Measurements from ENCODE around the gene MAN1A2.
"Not testable (repeated sequence)": the region's sequence is repeated elsewhere in the genome, so short reads cannot be mapped to it uniquely, and the experiment has no call there.

Gene MAN1A2

GRCh38 chr1:117452216-117452615, 85.0 kb downstream of the MAN1A2 start:
- no peaks in the 10 kb centered on the region for H3K4me1 ChIP-seq (ENCODE audit: control insufficient read depth, insufficient read depth, low read length)
- no peak overlapping the region for H3K27ac ChIP-seq (ENCODE audit: low read depth, low read length)
- H3K4me3 ChIP-seq (ENCODE audit: low read depth, low read length): no peak overlapping the region
- no peaks in the 10 kb centered on the region for H3K36me3 ChIP-seq (ENCODE audit: control insufficient read depth, insufficient read depth, low read length)
- no peaks in the 10 kb centered on the region for H3K27me3 ChIP-seq (ENCODE audit: control insufficient read depth, insufficient read depth, low read length)
- peaks cover 7% of the 10 kb centered on the region; the same call in 1 of the 2 replicates for H3K9me3 ChIP-seq (ENCODE audit: control insufficient read depth, insufficient read depth, low read depth, low read length)
- H3K9ac ChIP-seq (ENCODE audit: low read length): no peak overlapping the region

GRCh38 chr1:117453958-117454357, 86.7 kb downstream of the MAN1A2 start:
- Histone ChIP-seq H3K4me3 (ENCODE audit: low read depth, low read length) (no peak overlapping the region), H3K27me3 (ENCODE audit: control insufficient read depth, insufficient read depth, low read length) (no peaks in the 10 kb centered on the region), H3K4me1 (ENCODE audit: control insufficient read depth, insufficient read depth, low read length) (no peaks in the 10 kb centered on the region), H3K27ac (ENCODE audit: low read depth, low read length) (no peak overlapping the region), H3K9me3 (ENCODE audit: control insufficient read depth, insufficient read depth, low read depth, low read length) (peaks cover 7% of the 10 kb centered on the region; the same call in 1 of the 2 replicates), H3K36me3 (ENCODE audit: control insufficient read depth, insufficient read depth, low read length) (no peaks in the 10 kb centered on the region), H3K9ac (ENCODE audit: low read length) (no peak overlapping the region)

GRCh38 chr1:117458410-117458809, 91.2 kb downstream of the MAN1A2 start:
- H3K4me1 ChIP-seq (ENCODE audit: control insufficient read depth, insufficient read depth, low read length); H3K27ac ChIP-seq (ENCODE audit: low read depth, low read length); H3K36me3 ChIP-seq (ENCODE audit: control insufficient read depth, insufficient read depth, low read length); H3K27me3 ChIP-seq (ENCODE audit: control insufficient read depth, insufficient read depth, low read length); H3K9ac ChIP-seq (ENCODE audit: low read length); H3K9me3 ChIP-seq (ENCODE audit: control insufficient read depth, insufficient read depth, low read depth, low read length); H3K4me3 ChIP-seq (ENCODE audit: low read depth, low read length): not testable (repeated sequence)

GRCh38 chr1:117466761-117467160, 99.5 kb downstream of the MAN1A2 start:
- no peaks in the 10 kb centered on the region for H3K4me1 ChIP-seq (ENCODE audit: control insufficient read depth, insufficient read depth, low read length)
- no peaks in the 10 kb centered on the region for H3K27me3 ChIP-seq (ENCODE audit: control insufficient read depth, insufficient read depth, low read length)
- H3K27ac ChIP-seq (ENCODE audit: low read depth, low read length): no peak overlapping the region

GRCh38 chr1:117467336-117467735, 100.1 kb downstream of the MAN1A2 start:
- H3K27ac ChIP-seq (ENCODE audit: low read depth, low read length): no peak overlapping the region

More at GRCh38 chr1:117466761-117467160, 99.5 kb downstream of the MAN1A2 start:
- H3K4me3 ChIP-seq (ENCODE audit: low read depth, low read length): no peak overlapping the region
- no peak overlapping the region for H3K9ac ChIP-seq (ENCODE audit: low read length)
- H3K9me3 ChIP-seq (ENCODE audit: control insufficient read depth, insufficient read depth, low read depth, low read length): no peaks in the 10 kb centered on the region
- H3K36me3 ChIP-seq (ENCODE audit: control insufficient read depth, insufficient read depth, low read length): no peaks in the 10 kb centered on the region

GRCh38 chr1:117473063-117473462, 105.8 kb downstream of the MAN1A2 start:
- H3K9me3 ChIP-seq (ENCODE audit: control insufficient read depth, insufficient read depth, low read depth, low read length): 0 out of 2 replicates have a peak, but pooled peaks cover 2% of the 10 kb centered on the region
- no peaks in the 10 kb centered on the region for H3K27me3 ChIP-seq (ENCODE audit: control insufficient read depth, insufficient read depth, low read length)
- H3K4me3 ChIP-seq (ENCODE audit: low read depth, low read length): no peak overlapping the region
- H3K27ac ChIP-seq (ENCODE audit: low read depth, low read length): no peak overlapping the region
- H3K4me1 ChIP-seq (ENCODE audit: control insufficient read depth, insufficient read depth, low read length): no peaks in the 10 kb centered on the region
- no peaks in the 10 kb centered on the region for H3K36me3 ChIP-seq (ENCODE audit: control insufficient read depth, insufficient read depth, low read length)
- no peak overlapping the region for H3K9ac ChIP-seq (ENCODE audit: low read length)

More at GRCh38 chr1:117467336-117467735, 100.1 kb downstream of the MAN1A2 start:
- Histone ChIP-seq H3K9me3 (ENCODE audit: control insufficient read depth, insufficient read depth, low read depth, low read length) (no peaks in the 10 kb centered on the region), H3K36me3 (ENCODE audit: control insufficient read depth, insufficient read depth, low read length) (no peaks in the 10 kb centered on the region), H3K4me3 (ENCODE audit: low read depth, low read length) (no peak overlapping the region), H3K4me1 (ENCODE audit: control insufficient read depth, insufficient read depth, low read length) (no peaks in the 10 kb centered on the region), H3K9ac (ENCODE audit: low read length) (no peak overlapping the region), H3K27me3 (ENCODE audit: control insufficient read depth, insufficient read depth, low read length) (no peaks in the 10 kb centered on the region)

GRCh38 chr1:117475495-117475894, 108.2 kb downstream of the MAN1A2 start:
- not testable (repeated sequence) for H3K4me1 ChIP-seq (ENCODE audit: control insufficient read depth, insufficient read depth, low read length); H3K4me3 ChIP-seq (ENCODE audit: low read depth, low read length); H3K9me3 ChIP-seq (ENCODE audit: control insufficient read depth, insufficient read depth, low read depth, low read length); H3K27ac ChIP-seq (ENCODE audit: low read depth, low read length); H3K36me3 ChIP-seq (ENCODE audit: control insufficient read depth, insufficient read depth, low read length); H3K27me3 ChIP-seq (ENCODE audit: control insufficient read depth, insufficient read depth, low read length); H3K9ac ChIP-seq (ENCODE audit: low read length)

- no peak overlapping the region for H3K9ac ChIP-seq (ENCODE audit: low read length)
- H3K36me3 ChIP-seq (ENCODE audit: control insufficient read depth, insufficient read depth, low read length): no peaks in the 10 kb centered on the region
- no peaks in the 10 kb centered on the region for H3K27me3 ChIP-seq (ENCODE audit: control insufficient read depth, insufficient read depth, low read length)
- H3K27ac ChIP-seq (ENCODE audit: low read depth, low read length): no peak overlapping the region
- H3K9me3 ChIP-seq (ENCODE audit: control insufficient read depth, insufficient read depth, low read depth, low read length): 0 out of 2 replicates have a peak, but pooled peaks cover 2% of the 10 kb centered on the region
- no peak overlapping the region for H3K4me3 ChIP-seq (ENCODE audit: low read depth, low read length)
- no peaks in the 10 kb centered on the region for H3K4me1 ChIP-seq (ENCODE audit: control insufficient read depth, insufficient read depth, low read length)
Observed at GRCh38 chr1:117479086-117479485, 111.8 kb downstream of the MAN1A2 start.

GRCh38 chr1:117481410-117481809, 114.2 kb downstream of the MAN1A2 start:
- no peaks in the 10 kb centered on the region for H3K27me3 ChIP-seq (ENCODE audit: control insufficient read depth, insufficient read depth, low read length)
- no peak overlapping the region for H3K9ac ChIP-seq (ENCODE audit: low read length)
- no peak overlapping the region for H3K27ac ChIP-seq (ENCODE audit: low read depth, low read length)
- H3K4me3 ChIP-seq (ENCODE audit: low read depth, low read length): no peak overlapping the region
- H3K9me3 ChIP-seq (ENCODE audit: control insufficient read depth, insufficient read depth, low read depth, low read length): no peaks in the 10 kb centered on the region
- no peaks in the 10 kb centered on the region for H3K4me1 ChIP-seq (ENCODE audit: control insufficient read depth, insufficient read depth, low read length)
- no peaks in the 10 kb centered on the region for H3K36me3 ChIP-seq (ENCODE audit: control insufficient read depth, insufficient read depth, low read length)

- H3K9ac ChIP-seq (ENCODE audit: low read length): no peak overlapping the region
- H3K9me3 ChIP-seq (ENCODE audit: control insufficient read depth, insufficient read depth, low read depth, low read length): no peaks in the 10 kb centered on the region
- H3K27me3 ChIP-seq (ENCODE audit: control insufficient read depth, insufficient read depth, low read length): no peaks in the 10 kb centered on the region
Observed at GRCh38 chr1:117493906-117494305, 126.7 kb downstream of the MAN1A2 start.

GRCh38 chr1:117495068-117495467, 127.8 kb downstream of the MAN1A2 start:
- Histone ChIP-seq H3K4me1 (ENCODE audit: control insufficient read depth, insufficient read depth, low read length) (no peaks in the 10 kb centered on the region), H3K27ac (ENCODE audit: low read depth, low read length) (no peak overlapping the region)

More at GRCh38 chr1:117493906-117494305, 126.7 kb downstream of the MAN1A2 start:
- Histone ChIP-seq H3K4me1 (ENCODE audit: control insufficient read depth, insufficient read depth, low read length) (no peaks in the 10 kb centered on the region), H3K27ac (ENCODE audit: low read depth, low read length) (no peak overlapping the region), H3K4me3 (ENCODE audit: low read depth, low read length) (no peak overlapping the region), H3K36me3 (ENCODE audit: control insufficient read depth, insufficient read depth, low read length) (no peaks in the 10 kb centered on the region)

GRCh38 chr1:117499071-117499470, 131.8 kb downstream of the MAN1A2 start:
- Histone ChIP-seq H3K4me3 (ENCODE audit: low read depth, low read length) (no peak overlapping the region), H3K4me1 (ENCODE audit: control insufficient read depth, insufficient read depth, low read length) (no peaks in the 10 kb centered on the region), H3K9me3 (ENCODE audit: control insufficient read depth, insufficient read depth, low read depth, low read length) (no peaks in the 10 kb centered on the region), H3K36me3 (ENCODE audit: control insufficient read depth, insufficient read depth, low read length) (no peaks in the 10 kb centered on the region), H3K9ac (ENCODE audit: low read length) (no peak overlapping the region), H3K27ac (ENCODE audit: low read depth, low read length) (no peak overlapping the region), H3K27me3 (ENCODE audit: control insufficient read depth, insufficient read depth, low read length) (no peaks in the 10 kb centered on the region)

More at GRCh38 chr1:117495068-117495467, 127.8 kb downstream of the MAN1A2 start:
- Histone ChIP-seq H3K4me3 (ENCODE audit: low read depth, low read length) (no peak overlapping the region), H3K36me3 (ENCODE audit: control insufficient read depth, insufficient read depth, low read length) (no peaks in the 10 kb centered on the region), H3K27me3 (ENCODE audit: control insufficient read depth, insufficient read depth, low read length) (no peaks in the 10 kb centered on the region), H3K9ac (ENCODE audit: low read length) (no peak overlapping the region), H3K9me3 (ENCODE audit: control insufficient read depth, insufficient read depth, low read depth, low read length) (no peaks in the 10 kb centered on the region)
